Liver (tissue), 9 donors: Measurements from ENCODE around the gene TNP2. TPM values are rescaled to one million over a fixed set of nuclear protein-coding genes. Genes with fewer than 3 reads are reported as not detected.

ENCODE experiments used
- DNase-seq: peaks from one replicate; pipeline ENCODE4 v3.0.0-alpha.2; 2017; ENCODE audit warnings: low spot score
- H3K27ac ChIP-seq, 2 donors: one replicate each; pipeline ENCODE4 v1.7.0; 2013; ENCODE audit warnings: inconsistent platforms in 2 of 2, low read length in 2 of 2, control low read depth in 1 of 2, low read depth in 1 of 2, mild to moderate bottlenecking in 1 of 2
- H3K27me3 ChIP-seq, 4 donors: one replicate each; pipeline versions ENCODE4 v1.6.1 to v1.7.0; 2013; ENCODE audit warnings: low read length in 3 of 4, inconsistent platforms in 1 of 4, mild to moderate bottlenecking in 1 of 4, moderate library complexity in 1 of 4; ENCODE audit not compliant: control insufficient read depth in 4 of 4, insufficient read depth in 4 of 4
- H3K36me3 ChIP-seq, 4 donors: one replicate each; pipeline versions ENCODE4 v1.6.1 to v1.7.0; 2013; ENCODE audit warnings: low read length in 3 of 4, mild to moderate bottlenecking in 3 of 4, low read depth in 1 of 4, moderate library complexity in 1 of 4; ENCODE audit not compliant: control insufficient read depth in 4 of 4, insufficient read depth in 3 of 4
- H3K4me1 ChIP-seq, 4 donors: one replicate each; pipeline versions ENCODE4 v1.6.1 to v1.7.0; 2013; ENCODE audit warnings: low read length in 3 of 4, mild to moderate bottlenecking in 3 of 4, moderate library complexity in 1 of 4; ENCODE audit not compliant: control insufficient read depth in 4 of 4, insufficient read depth in 4 of 4
- H3K4me3 ChIP-seq, 3 donors: one replicate each; pipeline versions ENCODE4 v1.6.1 to v1.7.0; 2013; ENCODE audit warnings: low read length in 3 of 3, control low read depth in 1 of 3, low read depth in 1 of 3, mild to moderate bottlenecking in 1 of 3
- H3K9ac ChIP-seq, 2 donors: one replicate each; pipeline ENCODE4 v1.7.0; 2013; ENCODE audit warnings: low read length in 2 of 2, mild to moderate bottlenecking in 2 of 2, moderate library complexity in 2 of 2, control low read depth in 1 of 2, low read depth in 1 of 2
- H3K9me3 ChIP-seq, 4 donors: one replicate each; pipeline versions ENCODE4 v1.6.1 to v1.7.0; 2013; ENCODE audit warnings: low read length in 3 of 4; ENCODE audit not compliant: control insufficient read depth in 4 of 4
- EGR1 ChIP-seq, 2 donors: IDR thresholded peaks; 2 replicates each; pipeline ENCODE4 v1.6.1; 2016 to 2018; ENCODE audit warnings: antibody characterized with exemption in 2 of 2, low read depth in 2 of 2
- FOXA1 ChIP-seq: IDR thresholded peaks from 2 replicates; pipeline ENCODE4 v1.6.1; 2016; ENCODE audit warnings: antibody characterized with exemption
- FOXA2 ChIP-seq: IDR thresholded peaks from 2 replicates; pipeline ENCODE4 v1.6.1; 2016; ENCODE audit warnings: antibody characterized with exemption
- HNF4A ChIP-seq, 2 donors: conservative IDR thresholded peaks; 2 replicates each; pipeline ENCODE4 v1.6.1; 2016; ENCODE audit warnings: antibody characterized with exemption in 2 of 2, mild to moderate bottlenecking in 2 of 2
- HNF4G ChIP-seq: IDR thresholded peaks from 2 replicates; pipeline ENCODE4 v1.6.1; 2016; ENCODE audit warnings: antibody characterized with exemption
- JUND ChIP-seq, 2 donors: IDR thresholded peaks; 2 replicates each; pipeline ENCODE4 v1.6.1; 2016; ENCODE audit warnings: antibody characterized with exemption in 2 of 2
- NR2F2 ChIP-seq: IDR thresholded peaks from 2 replicates; pipeline ENCODE4 v1.6.1; 2016; ENCODE audit warnings: antibody characterized with exemption
- REST ChIP-seq: IDR thresholded peaks from 2 replicates; pipeline ENCODE4 v1.6.1; 2016; ENCODE audit warnings: antibody characterized with exemption, mild to moderate bottlenecking
- RXRA ChIP-seq, 2 donors: IDR thresholded peaks; 2 replicates each; pipeline ENCODE4 v1.6.1; 2017 to 2018; ENCODE audit warnings: antibody characterized with exemption in 2 of 2, mild to moderate bottlenecking in 1 of 2
- SP1 ChIP-seq: IDR thresholded peaks from 2 replicates; pipeline ENCODE4 v1.6.1; 2018; ENCODE audit warnings: antibody characterized with exemption, mild to moderate bottlenecking
- TAF1 ChIP-seq: conservative IDR thresholded peaks from 2 replicates; pipeline ENCODE4 v1.6.1; 2016; ENCODE audit warnings: antibody characterized with exemption, mild to moderate bottlenecking
- YY1 ChIP-seq: IDR thresholded peaks from 2 replicates; pipeline ENCODE4 v1.6.1; 2016; ENCODE audit warnings: antibody characterized with exemption, mild to moderate bottlenecking
- WGBS: extraction: QIAGEN DNeasy Blood & Tissue Kit; methylation state at CpG from one replicate; pipeline ENCODE4 v1.1.7; 2013; 5-methylcytosine and 5-hydroxymethylcytosine counted together
- polyA plus RNA-seq, 2 donors: library from polyadenylated mRNA; stranded (reverse) in 1 of 2; unstranded in 1 of 2; fragments of 200-250 nt in 1 of 2; fragments of >200 nt in 1 of 2; fragmentation: Nextera tagmentation in 1 of 2; extraction: Ambion mirVana in 1 of 2; gene quantifications; one replicate each; pipeline versions ENCODE4 v1.2.1 to v1.2.3, GENCODE V29; 2013 to 2015
- total RNA-seq, 2 donors: library from RNA; depleted of rRNA; stranded (reverse); fragments of >200 nt; gene quantifications; one replicate each; pipeline ENCODE4 v1.2.3, GENCODE V29; 2014
- TF ChIP-seq, protein P1 (sequence below): IDR thresholded peaks from 2 replicates; pipeline ENCODE4 v1.6.1; 2016; ENCODE audit warnings: antibody characterized with exemption
- TF ChIP-seq, protein P2 (sequence below): IDR thresholded peaks from 2 replicates; pipeline ENCODE4 v1.6.1; 2016; ENCODE audit warnings: antibody characterized with exemption
- TF ChIP-seq, protein P3 (sequence below): fragments of 150-350 bp; IDR thresholded peaks from 2 replicates; pipeline ENCODE4 v1.5.1; 2017; ENCODE audit warnings: improper control_type of control experiment, low read depth, low read length; ENCODE audit not compliant: missing input control
- donor health status: healthy.
- donor health status: healthy.
- donor health status: healthy.
- donor health status: healthy.
- donor health status: healthy.

TNP2 gene
- total and polyA plus RNA-seq, 4 donors, result not detected

DNA sequence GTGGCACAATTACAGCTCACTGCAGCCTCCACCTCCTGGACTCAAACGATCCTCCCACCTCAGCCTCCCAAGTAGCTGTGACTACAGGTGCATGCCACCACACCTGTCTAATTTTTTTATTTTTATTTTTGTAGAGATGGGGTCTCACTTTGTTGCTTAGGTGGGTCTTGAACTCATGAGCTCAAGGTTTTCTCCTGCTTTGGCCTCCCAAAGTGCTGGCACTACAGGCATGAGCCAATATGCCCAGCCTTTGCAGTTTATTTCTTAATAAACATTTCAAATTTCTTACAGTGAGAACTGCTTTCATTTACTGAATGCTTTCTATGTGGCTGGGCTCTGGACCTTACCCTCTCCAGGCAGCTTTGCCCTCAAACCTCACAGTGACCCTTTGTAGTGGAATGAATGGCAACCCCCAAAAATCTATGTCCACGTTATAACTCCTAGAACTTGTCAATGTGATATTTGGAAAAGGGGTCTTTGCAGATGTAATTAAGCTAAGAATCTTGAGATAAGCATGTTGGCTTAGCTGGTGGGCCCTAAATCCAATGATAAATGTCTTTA lies 1.6 kb upstream of the TNP2 start:
- DNase-seq, result no peak
- Histone ChIP-seq H3K4me3 (no peak overlapping the region), H3K36me3 (no peaks in the 10 kb centered on the region), H3K9ac (no peak overlapping the region), H3K4me1 (no peaks in the 10 kb centered on the region), H3K9me3 (no peaks in the 10 kb centered on the region), H3K27ac (no peak overlapping the region), H3K27me3 (no peaks in the 10 kb centered on the region)
- WGBS, result 86% methylated on average over 2 of the region's 2 CpGs
- no peak for TF ChIP-seq FOXA1
- TF ChIP-seq, protein P1, sequence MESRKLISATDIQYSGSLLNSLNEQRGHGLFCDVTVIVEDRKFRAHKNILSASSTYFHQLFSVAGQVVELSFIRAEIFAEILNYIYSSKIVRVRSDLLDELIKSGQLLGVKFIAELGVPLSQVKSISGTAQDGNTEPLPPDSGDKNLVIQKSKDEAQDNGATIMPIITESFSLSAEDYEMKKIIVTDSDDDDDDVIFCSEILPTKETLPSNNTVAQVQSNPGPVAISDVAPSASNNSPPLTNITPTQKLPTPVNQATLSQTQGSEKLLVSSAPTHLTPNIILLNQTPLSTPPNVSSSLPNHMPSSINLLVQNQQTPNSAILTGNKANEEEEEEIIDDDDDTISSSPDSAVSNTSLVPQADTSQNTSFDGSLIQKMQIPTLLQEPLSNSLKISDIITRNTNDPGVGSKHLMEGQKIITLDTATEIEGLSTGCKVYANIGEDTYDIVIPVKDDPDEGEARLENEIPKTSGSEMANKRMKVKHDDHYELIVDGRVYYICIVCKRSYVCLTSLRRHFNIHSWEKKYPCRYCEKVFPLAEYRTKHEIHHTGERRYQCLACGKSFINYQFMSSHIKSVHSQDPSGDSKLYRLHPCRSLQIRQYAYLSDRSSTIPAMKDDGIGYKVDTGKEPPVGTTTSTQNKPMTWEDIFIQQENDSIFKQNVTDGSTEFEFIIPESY, result no peak
- TF ChIP-seq HNF4A (conservative IDR thresholded peaks at IDR 0.05), result peak in 1 of 2 donors; percentile 21
- TF ChIP-seq NR2F2, result no peak
- TF ChIP-seq RXRA (IDR thresholded peaks at IDR 0.05), result no peak
- TF ChIP-seq, protein P2, sequence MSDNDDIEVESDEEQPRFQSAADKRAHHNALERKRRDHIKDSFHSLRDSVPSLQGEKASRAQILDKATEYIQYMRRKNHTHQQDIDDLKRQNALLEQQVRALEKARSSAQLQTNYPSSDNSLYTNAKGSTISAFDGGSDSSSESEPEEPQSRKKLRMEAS, result no peak
- TF ChIP-seq HNF4G, result no peak
- no peak for TF ChIP-seq JUND (IDR thresholded peaks at IDR 0.05)
- TF ChIP-seq EGR1 (IDR thresholded peaks at IDR 0.05; ENCODE audit: low read depth in 2 of 2), result no peak
- TF ChIP-seq TAF1, result no peak
- TF ChIP-seq, protein P3, sequence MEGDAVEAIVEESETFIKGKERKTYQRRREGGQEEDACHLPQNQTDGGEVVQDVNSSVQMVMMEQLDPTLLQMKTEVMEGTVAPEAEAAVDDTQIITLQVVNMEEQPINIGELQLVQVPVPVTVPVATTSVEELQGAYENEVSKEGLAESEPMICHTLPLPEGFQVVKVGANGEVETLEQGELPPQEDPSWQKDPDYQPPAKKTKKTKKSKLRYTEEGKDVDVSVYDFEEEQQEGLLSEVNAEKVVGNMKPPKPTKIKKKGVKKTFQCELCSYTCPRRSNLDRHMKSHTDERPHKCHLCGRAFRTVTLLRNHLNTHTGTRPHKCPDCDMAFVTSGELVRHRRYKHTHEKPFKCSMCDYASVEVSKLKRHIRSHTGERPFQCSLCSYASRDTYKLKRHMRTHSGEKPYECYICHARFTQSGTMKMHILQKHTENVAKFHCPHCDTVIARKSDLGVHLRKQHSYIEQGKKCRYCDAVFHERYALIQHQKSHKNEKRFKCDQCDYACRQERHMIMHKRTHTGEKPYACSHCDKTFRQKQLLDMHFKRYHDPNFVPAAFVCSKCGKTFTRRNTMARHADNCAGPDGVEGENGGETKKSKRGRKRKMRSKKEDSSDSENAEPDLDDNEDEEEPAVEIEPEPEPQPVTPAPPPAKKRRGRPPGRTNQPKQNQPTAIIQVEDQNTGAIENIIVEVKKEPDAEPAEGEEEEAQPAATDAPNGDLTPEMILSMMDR, result no peak
- peak; percentile 18 for TF ChIP-seq SP1

- no peaks in the 10 kb centered on the region for H3K36me3 ChIP-seq
- no peak overlapping the region for H3K4me3 ChIP-seq
- no peak for DNase-seq
- TF ChIP-seq, protein P2, result no peak
- TF ChIP-seq HNF4G (no peak), YY1 (no peak), FOXA1 (no peak), SP1 (no peak), NR2F2 (no peak), REST (no peak), FOXA2 (no peak), TAF1 (no peak), EGR1 (IDR thresholded peaks at IDR 0.05; ENCODE audit: low read depth in 2 of 2) (no peak)
- TF ChIP-seq, protein P1, result no peak
- no peak overlapping the region for H3K27ac ChIP-seq
- H3K4me1 ChIP-seq, result no peaks in the 10 kb centered on the region
- 95% methylated on average over 7 of the region's 7 CpGs for WGBS
- H3K9me3 ChIP-seq, result no peaks in the 10 kb centered on the region
- no peaks in the 10 kb centered on the region for H3K27me3 ChIP-seq
- no peak overlapping the region for H3K9ac ChIP-seq
Measured at GRCh38 chr16:11265124-11265523, 4.0 kb downstream of the TNP2 start.
